ENCODE results near the gene RSKR.
"Not testable (repeated sequence)": the region's sequence is repeated elsewhere in the genome, so short reads cannot be mapped to it uniquely, and the experiment has no call there.

Gene RSKR

DNA sequence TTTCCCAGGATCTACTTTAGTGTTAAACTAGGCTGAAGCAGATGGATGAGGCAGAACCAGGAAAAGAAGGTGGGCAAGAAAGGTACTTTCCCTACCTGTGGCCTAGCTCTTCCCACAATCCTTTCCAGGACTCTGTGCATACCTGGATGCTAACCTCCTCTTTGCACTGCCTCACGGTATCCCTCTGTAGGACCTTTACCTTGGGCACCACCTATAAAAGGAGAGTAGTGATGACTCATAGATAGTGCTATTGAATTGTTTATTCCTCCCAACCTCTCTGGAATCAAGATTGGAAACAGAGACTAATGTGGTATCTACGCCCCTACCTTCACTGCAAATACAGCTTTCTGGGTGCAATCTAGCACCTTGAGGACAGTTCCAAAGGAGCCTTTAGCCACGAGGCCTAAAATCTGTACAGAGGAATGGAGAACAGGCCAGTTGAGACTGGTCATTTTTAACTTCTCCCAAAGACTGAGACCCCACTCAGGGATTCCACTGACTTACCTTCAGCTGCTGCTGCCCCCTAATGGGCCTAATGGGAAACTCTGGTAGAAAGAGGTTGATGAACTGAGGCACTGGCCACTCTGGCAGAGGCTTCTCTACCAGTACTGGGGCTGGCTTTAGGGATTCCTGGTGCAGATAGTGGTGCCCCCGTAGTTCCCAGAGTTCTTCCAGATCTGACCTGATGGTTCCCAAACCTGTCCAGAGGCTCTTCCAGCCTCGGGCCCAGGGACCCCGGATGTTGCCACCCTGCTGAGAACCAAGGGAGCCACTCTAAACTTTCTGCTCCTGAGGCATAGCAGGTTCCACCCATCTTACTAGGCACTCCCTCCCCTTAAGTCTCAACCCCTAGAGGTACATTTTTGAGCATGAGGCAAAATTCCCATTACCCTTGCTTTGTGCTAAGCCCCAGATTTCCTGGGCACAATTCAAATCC is 781 bp downstream of the RSKR start:
- Histone ChIP-seq H3K36me3 (ENCODE audit: insufficient read depth, low read length) (peaks cover 85% of the 10 kb centered on the region), H3K9me2 (ENCODE audit: low read depth, low read length) (no peaks in the 10 kb centered on the region), H3K27ac (ENCODE audit: low read depth, low read length, poor library complexity, severe bottlenecking) (no peak overlapping the region), H3K4me2 (ENCODE audit: low read length) (no peak overlapping the region), H3K27me3 (ENCODE audit: insufficient read depth, low read length) (no peaks in the 10 kb centered on the region), H3K9me3 (ENCODE audit: low read length) (no peaks in the 10 kb centered on the region), H3K4me3 (ENCODE audit: low read depth, low read length, poor library complexity, severe bottlenecking) (no peak overlapping the region), H4K20me1 (ENCODE audit: insufficient read depth, low read length) (no peaks in the 10 kb centered on the region), H3K79me2 (ENCODE audit: insufficient read depth, low read length) (no peaks in the 10 kb centered on the region), H3K4me1 (ENCODE audit: insufficient read depth, low read length, severe bottlenecking) (no peaks in the 10 kb centered on the region), H3K9ac (ENCODE audit: low read length) (no peak overlapping the region), H2AFZ (ENCODE audit: low read length) (no peak overlapping the region), H3F3A (ENCODE audit: insufficient read depth, low read length) (no peaks in the 10 kb centered on the region)
- TF ChIP-seq EZH2 (IDR thresholded peaks at IDR 0.05; ENCODE audit: borderline replicate concordance, low read length) = no peak
- TF ChIP-seq, protein P1, sequence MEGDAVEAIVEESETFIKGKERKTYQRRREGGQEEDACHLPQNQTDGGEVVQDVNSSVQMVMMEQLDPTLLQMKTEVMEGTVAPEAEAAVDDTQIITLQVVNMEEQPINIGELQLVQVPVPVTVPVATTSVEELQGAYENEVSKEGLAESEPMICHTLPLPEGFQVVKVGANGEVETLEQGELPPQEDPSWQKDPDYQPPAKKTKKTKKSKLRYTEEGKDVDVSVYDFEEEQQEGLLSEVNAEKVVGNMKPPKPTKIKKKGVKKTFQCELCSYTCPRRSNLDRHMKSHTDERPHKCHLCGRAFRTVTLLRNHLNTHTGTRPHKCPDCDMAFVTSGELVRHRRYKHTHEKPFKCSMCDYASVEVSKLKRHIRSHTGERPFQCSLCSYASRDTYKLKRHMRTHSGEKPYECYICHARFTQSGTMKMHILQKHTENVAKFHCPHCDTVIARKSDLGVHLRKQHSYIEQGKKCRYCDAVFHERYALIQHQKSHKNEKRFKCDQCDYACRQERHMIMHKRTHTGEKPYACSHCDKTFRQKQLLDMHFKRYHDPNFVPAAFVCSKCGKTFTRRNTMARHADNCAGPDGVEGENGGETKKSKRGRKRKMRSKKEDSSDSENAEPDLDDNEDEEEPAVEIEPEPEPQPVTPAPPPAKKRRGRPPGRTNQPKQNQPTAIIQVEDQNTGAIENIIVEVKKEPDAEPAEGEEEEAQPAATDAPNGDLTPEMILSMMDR (IDR thresholded peaks at IDR 0.05; ENCODE audit: low read length) = peak; percentile 67

DNA sequence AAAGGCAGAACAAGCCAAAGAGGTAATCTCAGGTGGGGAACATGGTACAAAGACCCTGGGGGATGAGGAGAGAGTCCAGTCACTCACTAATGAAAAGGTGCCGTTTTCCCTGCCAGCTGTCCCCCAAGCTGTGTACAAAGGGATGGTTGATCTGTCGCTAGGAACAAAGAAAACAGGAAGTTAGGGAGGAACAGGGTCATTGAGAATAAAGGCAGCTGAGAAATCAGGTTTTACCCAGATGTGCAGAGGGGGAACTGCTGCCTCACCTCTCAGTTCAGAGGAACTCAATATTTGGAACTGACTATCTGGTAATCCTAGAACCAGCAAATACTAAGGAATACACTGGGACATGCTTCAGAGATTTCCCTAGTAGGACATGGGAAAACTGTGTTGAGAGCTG is 1.5 kb downstream of the RSKR start:
- H4K20me1 ChIP-seq (ENCODE audit: insufficient read depth, low read length) = no peaks in the 10 kb centered on the region
- TF ChIP-seq, protein P1 (IDR thresholded peaks at IDR 0.05; ENCODE audit: low read length) = no peak
- no peak for TF ChIP-seq EZH2 (IDR thresholded peaks at IDR 0.05; ENCODE audit: borderline replicate concordance, low read length)
- no peak overlapping the region for H3K4me3 ChIP-seq (ENCODE audit: low read depth, low read length, poor library complexity, severe bottlenecking)
- no peak overlapping the region for H3K4me2 ChIP-seq (ENCODE audit: low read length)
- H3K9ac ChIP-seq (ENCODE audit: low read length) = no peak overlapping the region
- no peaks in the 10 kb centered on the region for H3K9me3 ChIP-seq (ENCODE audit: low read length)
- H3K27ac ChIP-seq (ENCODE audit: low read depth, low read length, poor library complexity, severe bottlenecking) = no peak overlapping the region
- no peaks in the 10 kb centered on the region for H3K4me1 ChIP-seq (ENCODE audit: insufficient read depth, low read length, severe bottlenecking)
- H3F3A ChIP-seq (ENCODE audit: insufficient read depth, low read length) = no peaks in the 10 kb centered on the region
- H3K27me3 ChIP-seq (ENCODE audit: insufficient read depth, low read length) = no peaks in the 10 kb centered on the region
- H3K36me3 ChIP-seq (ENCODE audit: insufficient read depth, low read length) = peaks cover 81% of the 10 kb centered on the region
- no peaks in the 10 kb centered on the region for H3K9me2 ChIP-seq (ENCODE audit: low read depth, low read length)
- no peaks in the 10 kb centered on the region for H3K79me2 ChIP-seq (ENCODE audit: insufficient read depth, low read length)
- H2AFZ ChIP-seq (ENCODE audit: low read length) = no peak overlapping the region

DNA sequence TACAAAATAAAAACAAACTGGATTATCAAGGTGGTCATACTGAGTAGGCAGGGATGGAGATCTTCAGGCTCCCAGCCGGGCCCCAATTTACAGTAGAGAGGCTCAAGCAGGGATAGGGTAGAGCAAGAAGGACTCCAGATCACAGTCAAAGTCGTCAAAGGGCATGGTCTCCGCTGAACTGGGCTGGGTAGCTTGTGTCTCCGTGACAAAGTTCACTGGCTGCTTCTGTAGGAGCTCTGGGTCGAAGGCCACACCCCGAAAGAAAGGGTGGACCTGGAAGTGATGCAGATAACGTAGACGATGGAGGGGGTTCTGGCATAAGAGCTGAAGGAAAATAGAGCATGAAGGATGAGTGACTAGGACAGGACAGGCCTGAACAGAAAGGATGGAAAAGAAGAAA is 3.6 kb downstream of the RSKR start:
- Histone ChIP-seq H3K9me3 (ENCODE audit: low read length) (no peaks in the 10 kb centered on the region), H3K36me3 (ENCODE audit: insufficient read depth, low read length) (peaks cover 59% of the 10 kb centered on the region), H3K9ac (ENCODE audit: low read length) (no peak overlapping the region), H3K9me2 (ENCODE audit: low read depth, low read length) (no peaks in the 10 kb centered on the region), H3K27me3 (ENCODE audit: insufficient read depth, low read length) (no peaks in the 10 kb centered on the region), H3K4me3 (ENCODE audit: low read depth, low read length, poor library complexity, severe bottlenecking) (no peak overlapping the region), H3K27ac (ENCODE audit: low read depth, low read length, poor library complexity, severe bottlenecking) (no peak overlapping the region), H2AFZ (ENCODE audit: low read length) (no peak overlapping the region), H3K4me2 (ENCODE audit: low read length) (no peak overlapping the region), H3F3A (ENCODE audit: insufficient read depth, low read length) (no peaks in the 10 kb centered on the region), H3K79me2 (ENCODE audit: insufficient read depth, low read length) (no peaks in the 10 kb centered on the region), H4K20me1 (ENCODE audit: insufficient read depth, low read length) (no peaks in the 10 kb centered on the region), H3K4me1 (ENCODE audit: insufficient read depth, low read length, severe bottlenecking) (no peaks in the 10 kb centered on the region)
- no peak for TF ChIP-seq EZH2 (IDR thresholded peaks at IDR 0.05; ENCODE audit: borderline replicate concordance, low read length)
- TF ChIP-seq, protein P1 (IDR thresholded peaks at IDR 0.05; ENCODE audit: low read length) = no peak

DNA sequence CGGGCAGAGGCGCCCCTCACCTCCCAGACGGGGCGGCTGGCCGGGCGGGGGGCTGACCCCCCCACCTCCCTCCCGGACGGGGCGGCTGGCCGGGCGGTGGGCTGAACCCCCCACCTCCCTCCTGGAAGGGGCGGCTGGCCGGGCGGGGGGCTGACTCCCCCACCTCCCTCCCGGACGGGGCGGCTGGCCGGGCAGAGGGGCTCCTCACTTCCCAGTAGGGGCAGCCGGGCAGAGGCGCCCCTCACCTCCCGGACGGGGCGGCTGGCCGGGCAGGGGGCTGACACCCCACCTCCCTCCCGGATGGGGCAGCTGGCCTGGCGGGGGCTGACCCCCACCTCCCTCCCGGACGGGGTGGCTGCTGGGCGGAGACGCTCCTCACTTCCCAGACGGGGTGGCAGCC is 10.0 kb downstream of the RSKR start:
- not testable (repeated sequence) for H2AFZ ChIP-seq (ENCODE audit: low read length); H3K9me3 ChIP-seq (ENCODE audit: low read length); H3K27ac ChIP-seq (ENCODE audit: low read depth, low read length, poor library complexity, severe bottlenecking); H3K36me3 ChIP-seq (ENCODE audit: insufficient read depth, low read length); H3K4me2 ChIP-seq (ENCODE audit: low read length); H3K4me3 ChIP-seq (ENCODE audit: low read depth, low read length, poor library complexity, severe bottlenecking); H3K9ac ChIP-seq (ENCODE audit: low read length); H3K27me3 ChIP-seq (ENCODE audit: insufficient read depth, low read length); H4K20me1 ChIP-seq (ENCODE audit: insufficient read depth, low read length); H3K9me2 ChIP-seq (ENCODE audit: low read depth, low read length); H3F3A ChIP-seq (ENCODE audit: insufficient read depth, low read length); H3K4me1 ChIP-seq (ENCODE audit: insufficient read depth, low read length, severe bottlenecking); H3K79me2 ChIP-seq (ENCODE audit: insufficient read depth, low read length)
